SH-SY5Y (cell line): ENCODE results near the gene TAS2R10.

Experiments
- GATA2 ChIP-seq: IDR thresholded peaks from 2 replicates; pipeline ENCODE4 v1.6.1; 2011; ENCODE audit warnings: mild to moderate bottlenecking, low read depth, low read length
- GATA3 ChIP-seq: IDR thresholded peaks from 2 replicates; pipeline ENCODE4 v1.6.1; 2011; ENCODE audit warnings: low read depth, mild to moderate bottlenecking, low read length, moderate library complexity

DNA sequence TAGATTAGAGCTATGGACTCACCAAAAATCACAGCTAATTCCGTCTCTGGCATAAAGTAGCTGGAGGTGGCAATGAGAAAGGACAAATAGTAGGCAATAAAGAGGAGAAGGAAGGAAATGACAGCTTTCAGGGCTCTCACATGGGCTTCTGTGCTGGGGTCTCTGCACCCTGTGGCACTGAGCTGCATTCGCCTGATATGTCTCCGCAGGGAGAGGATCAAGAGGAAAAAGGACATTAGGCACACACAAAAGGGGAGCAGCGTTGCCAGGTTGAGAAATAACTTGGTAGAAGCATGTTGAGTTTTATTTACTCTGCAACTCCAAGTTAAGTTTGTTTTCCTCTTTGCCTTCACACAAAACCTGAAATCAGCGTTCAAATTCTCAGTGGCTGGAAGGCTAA, 24.4 kb downstream of the TAS2R10 start:
- no peak for TF ChIP-seq GATA2
- no peak for TF ChIP-seq GATA3
